HG02884 (cell line): ENCODE measurements around the gene TMEM272.

Source experiments
- ATAC-seq: cut with Tn5 transposase; IDR thresholded peaks from one replicate; pipeline ENCODE4 v1.9.1; 2021; ENCODE audit warnings: mild to moderate bottlenecking, moderate library complexity; ENCODE audit not compliant: unreplicated experiment

Gene TMEM272

GRCh38 chr13:51844862-51845573, at the start of gene TMEM272:
TMEM272 (minus strand) TSS chr13:51845177; CDS start chr13:51838530, 6,647 bp downstream.
- no peak for ATAC-seq

GRCh38 chr13:51894239-51894638, 49.3 kb upstream of the TMEM272 start:
- ATAC-seq, result no peak

- ATAC-seq, result no peak
These were observed 47.7 kb upstream of the TMEM272 start for GRCh38 chr13:51892657-51893056.

- no peak for ATAC-seq
These were observed 42.5 kb upstream of the TMEM272 start for GRCh38 chr13:51887468-51887867.

- ATAC-seq, result no peak
These were observed 40.7 kb upstream of the TMEM272 start for GRCh38 chr13:51885651-51886050.

GRCh38 chr13:51883226-51883600, 38.2 kb upstream of the TMEM272 start:
- ATAC-seq, result no peak

GRCh38 chr13:51882570-51883225, 37.7 kb upstream of the TMEM272 start:
- no peak for ATAC-seq

- ATAC-seq, result no peak
These were observed 36.3 kb upstream of the TMEM272 start for GRCh38 chr13:51881296-51881695.

GRCh38 chr13:51879133-51879532, 34.2 kb upstream of the TMEM272 start:
- ATAC-seq, result no peak

GRCh38 chr13:51874651-51875050, 29.7 kb upstream of the TMEM272 start:
- no peak for ATAC-seq

GRCh38 chr13:51873837-51874236, 28.9 kb upstream of the TMEM272 start:
- no peak for ATAC-seq

GRCh38 chr13:51873117-51873798, 28.3 kb upstream of the TMEM272 start:
- ATAC-seq, result no peak

- ATAC-seq, result no peak
These were observed 25.6 kb upstream of the TMEM272 start for GRCh38 chr13:51870616-51871015.

GRCh38 chr13:51869916-51870315, 24.9 kb upstream of the TMEM272 start:
- no peak for ATAC-seq

- no peak for ATAC-seq
These were observed 22.1 kb upstream of the TMEM272 start for GRCh38 chr13:51867062-51867461.

GRCh38 chr13:51865838-51866237, 20.9 kb upstream of the TMEM272 start:
- no peak for ATAC-seq

GRCh38 chr13:51862957-51863356, 18.0 kb upstream of the TMEM272 start:
- no peak for ATAC-seq

- no peak for ATAC-seq
These were observed 16.8 kb upstream of the TMEM272 start, which contains the start of gene CCDC70 for GRCh38 chr13:51861723-51862300. CCDC70 (plus strand) TSS chr13:51861969; CDS start chr13:51865412, 3,443 bp downstream.

GRCh38 chr13:51858433-51859247, 13.7 kb upstream of the TMEM272 start:
- ATAC-seq, result no peak

GRCh38 chr13:51856998-51857397, 12.0 kb upstream of the TMEM272 start:
- ATAC-seq, result no peak
